ENCODE results near the gene KATNIP.
"Not testable (repeated sequence)": the region's sequence is repeated elsewhere in the genome, so short reads cannot be mapped to it uniquely, and the experiment has no call there.

The KATNIP gene

GRCh38 chr16:27538528-27538927, 11.4 kb upstream of the KATNIP start:
- no peak for DNase-seq (ENCODE audit: low spot score)

DNA sequence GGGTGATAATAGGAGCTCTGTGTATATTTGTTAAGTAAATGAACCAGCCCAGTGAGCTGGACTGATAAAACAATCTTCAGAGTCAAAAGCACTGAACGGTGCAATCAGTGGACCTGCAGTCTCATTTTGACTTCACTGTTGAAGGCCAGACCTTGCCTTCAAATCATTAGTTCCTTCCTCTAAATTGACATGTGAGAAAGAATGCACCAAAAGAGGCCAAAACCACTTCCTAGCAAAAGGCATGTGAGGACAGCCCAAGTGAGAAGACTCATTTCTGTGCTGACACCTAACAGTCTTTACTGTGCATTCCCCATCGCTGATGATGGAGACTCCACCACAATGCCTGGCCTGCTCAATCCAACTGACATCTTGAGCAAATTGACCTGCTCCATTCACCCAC, 10.8 kb upstream of the KATNIP start:
- no peak for DNase-seq (ENCODE audit: low spot score)

DNA sequence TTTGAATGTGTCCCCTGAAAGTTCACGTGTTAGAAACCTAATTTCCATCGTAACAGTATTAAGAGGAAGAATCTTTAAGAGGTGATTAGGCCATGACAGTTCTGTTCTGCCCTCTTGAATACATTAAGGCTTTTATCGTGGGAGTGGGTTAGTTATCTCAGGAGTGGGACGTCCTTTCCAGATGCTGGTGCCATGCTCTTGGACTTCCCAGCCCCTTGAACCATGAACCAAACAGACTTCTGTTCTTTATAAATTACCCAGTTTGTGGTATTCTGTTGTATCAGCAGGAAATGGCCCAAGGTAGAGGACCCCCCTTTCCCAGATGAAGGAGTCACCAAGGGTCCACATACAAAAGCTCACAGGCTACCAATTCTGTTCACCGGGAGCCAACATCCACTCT, 10.3 kb upstream of the KATNIP start:
- no peak for DNase-seq (ENCODE audit: low spot score)

GRCh38 chr16:27543801-27544200, 6.1 kb upstream of the KATNIP start:
- DNase-seq (ENCODE audit: low spot score): no peak

DNA sequence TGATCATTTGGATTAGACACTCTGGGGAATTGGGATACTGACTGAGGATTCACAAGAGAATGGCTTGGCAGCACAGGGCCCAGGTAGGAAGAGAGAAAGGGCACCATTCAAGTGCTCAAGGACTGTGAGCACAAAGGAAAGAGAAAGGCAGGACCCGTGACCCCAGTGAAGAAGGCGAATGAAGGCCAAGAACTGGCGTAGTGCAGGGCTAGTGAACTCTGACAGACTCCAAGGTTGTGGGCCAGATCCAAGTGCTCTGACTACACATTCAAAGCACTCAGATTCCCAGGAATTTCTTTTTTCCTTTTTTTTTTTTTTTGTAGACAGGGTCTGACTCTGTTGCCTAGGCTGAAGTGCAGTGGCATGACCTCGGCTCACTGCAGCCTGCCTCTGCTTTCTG, 5.3 kb upstream of the KATNIP start:
- no peak for DNase-seq (ENCODE audit: low spot score)

DNA sequence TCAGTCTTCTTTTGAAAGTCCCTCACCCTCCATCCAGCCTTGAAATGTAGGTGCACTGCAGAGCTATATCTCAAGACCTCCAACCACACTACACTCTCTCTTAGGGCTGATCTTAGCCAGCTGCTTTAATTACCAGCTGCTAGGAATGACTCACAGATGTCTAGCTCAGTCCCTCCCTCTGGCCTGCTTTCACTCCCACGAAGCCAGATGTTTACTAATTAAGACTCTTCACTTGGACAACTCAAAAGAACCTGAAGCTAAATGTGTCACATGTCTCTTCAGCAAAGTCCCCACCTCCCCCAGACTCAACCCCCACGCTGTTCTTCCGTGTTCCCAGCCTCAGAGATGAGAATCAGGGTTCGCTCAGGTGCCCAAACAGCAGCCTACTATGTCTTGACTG, 2.8 kb upstream of the KATNIP start:
- peak; percentile 82 for DNase-seq (ENCODE audit: low spot score)

GRCh38 chr16:27547851-27548250, 2.1 kb upstream of the KATNIP start:
- no peak for DNase-seq (ENCODE audit: low spot score)

GRCh38 chr16:27549464-27549745, 539 bp upstream of the KATNIP start:
- no peak for DNase-seq (ENCODE audit: low spot score)

- DNase-seq (ENCODE audit: low spot score): no peak
Observed at GRCh38 chr16:27550582-27550920, 607 bp downstream of the KATNIP start.

GRCh38 chr16:27551036-27551435, 1.1 kb downstream of the KATNIP start:
- DNase-seq (ENCODE audit: low spot score): peak; percentile 22

DNA sequence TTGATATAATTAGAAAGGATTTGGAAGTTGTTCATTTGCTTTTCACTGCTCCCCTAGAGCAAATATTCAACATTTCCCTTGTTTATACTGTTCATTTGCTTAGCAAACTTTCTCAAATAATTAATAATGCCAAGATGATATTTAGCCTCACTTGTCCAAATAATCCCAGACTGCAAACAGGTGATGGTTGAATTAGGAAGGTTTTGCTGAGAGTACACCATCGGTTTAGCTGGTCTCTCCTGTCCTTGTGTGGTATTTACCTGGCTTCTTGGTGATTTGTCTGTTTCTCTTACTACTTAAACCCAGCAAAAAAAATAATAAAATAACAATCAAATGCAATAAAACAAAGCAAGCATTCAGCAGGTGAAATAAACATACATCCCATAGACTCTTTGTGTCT, 6.5 kb downstream of the KATNIP start:
- DNase-seq (ENCODE audit: low spot score): no peak

DNA sequence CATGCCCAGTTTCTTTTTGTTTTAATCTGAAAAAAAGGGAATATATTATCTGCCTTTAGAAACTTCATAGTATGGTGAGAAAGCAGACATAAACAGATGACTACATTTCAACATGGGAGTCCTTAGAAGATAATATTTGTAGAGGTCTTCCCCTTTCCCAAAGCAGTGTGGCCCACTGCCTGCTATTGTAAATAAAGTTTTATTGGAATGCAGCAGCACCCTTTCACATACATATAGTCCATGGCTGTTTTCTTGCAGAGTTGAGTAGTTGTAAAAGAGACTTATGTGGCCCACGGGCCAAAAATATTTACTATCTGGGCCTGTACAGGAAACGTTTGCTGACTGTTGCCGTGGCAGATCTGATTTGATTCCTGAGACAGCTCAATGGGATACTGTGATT, 8.5 kb downstream of the KATNIP start:
- no peak for DNase-seq (ENCODE audit: low spot score)

- DNase-seq (ENCODE audit: low spot score): no peak
Observed at GRCh38 chr16:27558932-27559331, 9.0 kb downstream of the KATNIP start.

GRCh38 chr16:27561216-27561615, 11.3 kb downstream of the KATNIP start:
- DNase-seq (ENCODE audit: low spot score): no peak

DNA sequence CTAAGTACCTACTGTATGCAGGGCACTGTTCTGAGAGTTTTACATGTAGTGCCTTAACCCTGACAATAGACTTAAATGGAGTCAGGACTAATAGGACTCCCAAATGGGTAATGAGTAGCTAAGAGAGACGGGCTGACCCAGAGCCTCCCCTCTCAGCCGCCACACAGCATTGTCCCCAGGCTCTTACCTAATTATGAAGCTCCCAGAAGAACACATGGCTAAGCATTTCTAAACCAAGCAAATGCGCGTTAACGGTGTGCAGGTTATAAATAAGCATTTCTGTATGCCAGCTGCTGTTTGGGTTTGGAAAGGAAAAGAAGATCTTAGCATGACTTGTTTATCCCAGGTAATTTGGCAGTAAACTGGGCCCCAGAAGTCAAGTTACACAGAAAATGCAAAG, 14.3 kb downstream of the KATNIP start:
- DNase-seq (ENCODE audit: low spot score): no peak

GRCh38 chr16:27566417-27566816, 16.5 kb downstream of the KATNIP start:
- no peak for DNase-seq (ENCODE audit: low spot score)

GRCh38 chr16:27568077-27568476, 18.1 kb downstream of the KATNIP start:
- DNase-seq (ENCODE audit: low spot score): no peak

DNA sequence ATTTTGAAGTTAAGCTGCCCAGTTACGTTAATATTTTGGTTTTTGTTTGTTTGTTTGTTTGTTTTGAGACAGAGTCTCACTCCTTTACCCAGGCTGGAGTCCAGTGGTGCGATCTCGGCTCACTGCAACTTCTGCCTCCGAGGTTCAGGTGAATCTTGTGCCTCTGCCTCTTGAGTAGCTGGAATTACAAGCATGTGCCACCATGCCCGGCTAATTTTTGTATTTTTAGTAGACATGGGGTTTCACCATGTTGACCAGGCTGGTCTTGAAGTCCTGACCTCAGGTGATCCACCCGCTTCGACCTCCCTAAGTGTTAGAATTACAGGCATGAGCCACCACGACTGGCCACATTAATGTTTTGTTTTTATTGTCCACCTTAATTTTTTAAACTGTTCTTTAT, 21.0 kb downstream of the KATNIP start:
- DNase-seq (ENCODE audit: low spot score): not testable (repeated sequence)

DNA sequence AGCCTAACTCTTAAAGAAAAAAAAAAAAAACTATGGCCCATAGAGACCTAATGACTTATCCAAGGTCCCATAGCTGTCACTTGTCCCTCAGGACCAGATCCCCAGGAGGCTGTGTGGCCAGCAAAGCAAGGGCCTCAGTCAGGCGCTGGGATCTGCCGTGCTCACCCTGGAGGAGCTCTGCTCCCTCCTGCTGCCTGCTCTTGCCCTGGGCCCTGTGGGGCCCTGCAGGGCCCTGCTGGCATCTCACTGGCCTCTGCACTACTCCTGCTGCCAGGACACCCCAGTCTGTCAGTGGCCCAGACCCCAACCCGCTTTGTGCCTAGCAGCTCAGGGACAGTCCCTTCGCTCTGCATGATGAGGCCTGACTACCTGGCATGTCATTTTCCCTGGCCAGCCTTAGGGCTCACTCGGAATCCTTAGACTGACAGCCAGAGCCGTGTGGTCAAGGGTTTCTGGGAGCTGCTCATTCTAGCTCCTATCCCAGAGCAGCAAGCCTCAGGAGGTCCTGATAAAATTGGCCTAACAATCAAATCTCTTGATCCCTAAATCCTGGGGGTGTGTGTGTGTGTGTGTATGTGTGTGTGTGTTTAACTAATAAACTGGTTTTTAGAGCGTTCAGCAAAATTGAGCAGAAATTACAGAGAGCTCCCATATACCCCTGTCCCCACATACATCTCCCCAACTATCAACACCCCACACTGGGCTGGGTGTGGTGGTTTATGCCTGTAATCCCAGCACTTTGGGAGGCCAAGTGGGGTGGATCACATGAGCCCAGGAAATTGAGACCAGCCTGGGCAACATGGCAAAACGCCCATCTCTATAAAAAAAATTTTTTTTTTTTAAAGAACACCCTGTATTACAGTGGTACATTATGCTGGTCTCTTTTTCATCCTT, 21.7 kb downstream of the KATNIP start:
- no peak for DNase-seq (ENCODE audit: low spot score)

DNA sequence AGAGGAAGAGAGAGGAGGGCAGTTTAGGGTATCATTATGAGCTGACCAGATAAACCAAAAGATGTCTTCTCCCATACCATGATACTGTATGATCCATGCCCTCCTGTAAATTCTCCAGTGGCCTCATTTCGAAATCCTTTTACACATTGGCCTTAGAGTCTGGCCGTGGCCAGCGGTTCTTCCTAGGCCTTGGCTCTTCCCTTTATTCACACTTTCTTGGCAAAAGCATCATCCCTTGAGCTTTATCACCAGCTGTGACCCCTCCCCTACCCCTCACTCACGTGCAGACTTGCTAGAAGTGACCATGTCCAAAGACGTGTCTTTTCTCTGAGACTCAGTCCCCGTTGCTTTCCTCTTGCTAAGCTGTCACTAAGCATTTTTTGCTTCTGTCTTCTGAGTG, 22.8 kb downstream of the KATNIP start:
- no peak for DNase-seq (ENCODE audit: low spot score)

- DNase-seq (ENCODE audit: low spot score): no peak
Observed at GRCh38 chr16:27576729-27577128, 26.8 kb downstream of the KATNIP start.

DNA sequence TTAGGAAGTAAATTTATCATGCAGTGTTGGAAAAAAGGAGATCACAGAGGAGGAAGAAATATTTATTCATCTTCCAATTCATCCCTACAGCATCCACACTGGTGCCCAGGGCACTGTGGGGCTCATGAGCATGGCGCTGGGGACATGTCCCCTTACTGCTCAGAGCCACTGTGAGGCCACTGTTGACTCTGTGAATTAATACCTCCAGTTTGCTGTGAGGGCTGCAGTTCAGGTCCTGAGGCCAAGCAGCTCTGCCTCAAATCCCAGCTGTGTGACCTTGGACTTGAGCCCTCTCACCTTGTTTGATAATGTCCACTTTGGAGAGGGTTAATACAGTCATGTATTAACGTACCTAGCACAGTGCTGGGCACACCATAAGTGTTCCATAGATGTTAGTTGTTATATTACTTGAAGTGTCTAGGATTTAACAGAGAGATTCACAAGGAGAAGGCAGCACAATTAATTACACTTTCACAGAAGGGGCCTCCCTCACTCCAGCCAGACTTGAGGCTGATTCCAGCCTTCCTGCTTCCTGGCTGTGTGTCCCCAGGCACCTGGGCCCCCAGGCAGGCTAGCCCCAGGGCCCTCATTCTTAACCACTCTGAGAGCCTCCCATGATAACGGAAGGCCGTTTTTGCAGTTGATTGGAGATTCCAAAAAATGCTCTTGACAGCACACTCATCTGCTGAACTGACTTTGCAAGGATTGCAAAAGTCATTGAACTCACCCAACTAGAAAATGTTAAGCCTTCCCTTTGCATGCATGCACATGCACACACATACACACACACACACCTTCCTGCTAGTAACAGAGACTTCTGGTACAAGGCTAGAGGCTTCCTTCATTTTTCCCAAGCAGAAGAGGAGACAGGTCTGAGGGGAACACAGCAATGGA, 29.4 kb downstream of the KATNIP start:
- no peak for DNase-seq (ENCODE audit: low spot score)

DNA sequence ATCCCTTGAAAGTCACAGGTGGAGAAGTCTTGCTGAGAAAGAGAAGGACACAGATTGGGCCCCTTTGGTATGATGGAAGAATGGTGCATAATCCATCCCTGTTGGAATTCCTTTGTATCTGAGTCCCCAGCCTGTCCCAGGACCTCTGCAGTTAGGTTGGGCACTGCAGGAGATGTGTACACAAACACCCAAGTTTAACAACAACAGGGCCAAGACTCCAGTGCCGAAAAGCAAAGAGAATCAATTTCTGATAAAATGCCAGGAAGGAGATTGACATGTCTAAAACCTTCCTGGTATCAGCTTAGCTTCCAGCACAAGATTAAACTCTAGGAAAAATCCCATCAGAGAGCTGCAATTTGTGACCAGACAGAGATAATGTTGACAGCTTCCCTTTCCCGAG, 32.9 kb downstream of the KATNIP start:
- no peak for DNase-seq (ENCODE audit: low spot score)

- no peak for DNase-seq (ENCODE audit: low spot score)
Observed at GRCh38 chr16:27583634-27584033, 33.7 kb downstream of the KATNIP start.
